H1 (cell line): ENCODE data around the gene DAB2IP. TPM values are rescaled to one million over a fixed set of nuclear protein-coding genes. Genes with fewer than 3 reads are reported as not detected.
A peak's percentile ranks its signal among the peaks of the same experiment; 100 is the strongest.

Experiments used
- CTCF ChIA-PET: fragments of 300-600 bp; sonication (Branson Sonifier 250); formaldehyde crosslinking; loops from one replicate; lab custom pipeline; 2021; ENCODE audit not compliant: partially characterized antibody; lab: Charles Lee
- POLR2A ChIA-PET: fragments of 300-600 bp; sonication (Branson Sonifier 250); formaldehyde crosslinking; loops from one replicate; lab custom pipeline; 2021; ENCODE audit warnings: inconsistent platforms; ENCODE audit not compliant: partially characterized antibody; lab: Charles Lee
- DNase-seq, 2 experiments: peaks; one replicate each; pipeline versions ENCODE4 v3.0.0 to v3.0.0-alpha.2; 2010 to 2022; ENCODE audit warnings: low spot score in 2 of 2, low read depth in 1 of 2, mixed read lengths in 1 of 2
- FAIRE-seq: peaks from 2 replicates; lab custom pipeline; 2011; peaks lifted over from hg19 to GRCh38; lab: Jason Lieb, UNC
- H2AFZ ChIP-seq: 2 replicates; pipeline ENCODE4 v1.8.1; 2012; ENCODE audit warnings: low read length, inconsistent platforms
- H2AK5ac ChIP-seq: 2 replicates; pipeline ENCODE4 v1.6.1; 2013; ENCODE audit warnings: low read depth, low read length
- H2BK120ac ChIP-seq: replicated peaks from 2 replicates; pipeline ENCODE3; 2013; ENCODE audit warnings: low read depth, low read length, inconsistent platforms
- H2BK12ac ChIP-seq: 2 replicates; pipeline ENCODE4 v1.6.1; 2013; ENCODE audit warnings: low read depth, low read length
- H2BK15ac ChIP-seq: 2 replicates; pipeline ENCODE4 v1.6.1; 2013; ENCODE audit warnings: low read length
- H2BK20ac ChIP-seq: 2 replicates; pipeline ENCODE4 v1.6.1; 2013; ENCODE audit warnings: low read length
- H2BK5ac ChIP-seq: 2 replicates; pipeline ENCODE4 v1.6.1; 2013; ENCODE audit warnings: low read depth, low read length
- H3K14ac ChIP-seq: 2 replicates; pipeline ENCODE4 v1.6.1; 2013; ENCODE audit warnings: inconsistent platforms; ENCODE audit not compliant: insufficient read length
- H3K18ac ChIP-seq: 2 replicates; pipeline ENCODE4 v1.6.1; 2013; ENCODE audit warnings: low read length; ENCODE audit errors: extremely low read depth
- H3K23ac ChIP-seq: 2 replicates; pipeline ENCODE4 v1.6.1; 2013; ENCODE audit warnings: inconsistent platforms; ENCODE audit not compliant: insufficient read length
- H3K23me2 ChIP-seq: 2 replicates; pipeline ENCODE4 v1.6.1; 2013; ENCODE audit warnings: low read depth, low read length
- H3K27ac ChIP-seq: 2 replicates; pipeline ENCODE4 v1.6.1; 2011; ENCODE audit warnings: low read depth, low read length, inconsistent platforms
- H3K27me3 ChIP-seq, 4 experiments: replicated peaks in 1 of 4; 1 replicate in 1 of 4; 2 replicates in 3 of 4; pipeline versions ENCODE4 v1.6.1 to v1.8.1; 2011 to 2013; ENCODE audit warnings: low read length in 3 of 4, mild to moderate bottlenecking in 3 of 4, inconsistent platforms in 2 of 4, mixed read lengths in 2 of 4, moderate library complexity in 1 of 4; ENCODE audit not compliant: control insufficient read depth in 3 of 4, insufficient read depth in 3 of 4; ENCODE audit errors: extremely low read depth in 1 of 4
- H3K36me3 ChIP-seq, 4 experiments: 2 replicates each; pipeline versions ENCODE4 v1.6.1 to v1.8.1; 2011 to 2013; ENCODE audit warnings: mild to moderate bottlenecking in 4 of 4, low read length in 3 of 4, moderate library complexity in 2 of 4, control low read depth in 1 of 4, inconsistent platforms in 1 of 4; ENCODE audit not compliant: insufficient read depth in 4 of 4, control insufficient read depth in 2 of 4
- H3K4ac ChIP-seq: replicated peaks from 2 replicates; pipeline ENCODE3; 2013; ENCODE audit warnings: low read length, low read depth, mixed read lengths, inconsistent platforms; ENCODE audit not compliant: insufficient read length
- H3K4me1 ChIP-seq, 4 experiments: replicated peaks in 1 of 4; 1 replicate in 1 of 4; 2 replicates in 3 of 4; pipeline versions ENCODE4 v1.6.1 to v1.8.1; 2011 to 2013; ENCODE audit warnings: low read length in 3 of 4, inconsistent platforms in 2 of 4, mixed read lengths in 1 of 4; ENCODE audit not compliant: insufficient read depth in 4 of 4, control insufficient read depth in 3 of 4
- H3K4me2 ChIP-seq, 2 experiments: 2 replicates each; pipeline versions ENCODE4 v1.6.1 to v1.8.1; 2011 to 2013; ENCODE audit warnings: low read depth in 2 of 2, low read length in 2 of 2, control low read depth in 1 of 2, inconsistent platforms in 1 of 2, mild to moderate bottlenecking in 1 of 2; ENCODE audit not compliant: insufficient read depth in 1 of 2
- H3K4me3 ChIP-seq, 4 experiments: fragments of 200-600, 300-600 bp in 1 of 4; sonication (generic), shearing (Covaris generic), sonication (Bioruptor Twin) in 1 of 4; 2 replicates each; pipeline versions ENCODE4 v1.5.1 to v1.8.1; 2011 to 2016; ENCODE audit warnings: low read length in 4 of 4, low read depth in 3 of 4, control low read depth in 2 of 4, inconsistent platforms in 2 of 4, mild to moderate bottlenecking in 2 of 4, mixed read lengths in 1 of 4, moderate library complexity in 1 of 4; ENCODE audit not compliant: insufficient read depth in 2 of 4; ENCODE audit errors: extremely low read depth in 1 of 4
- H3K56ac ChIP-seq: replicated peaks from 2 replicates; pipeline ENCODE3; 2013; ENCODE audit warnings: low read depth, mild to moderate bottlenecking, mixed read lengths, low read length, inconsistent platforms; ENCODE audit not compliant: insufficient read length
- H3K79me1 ChIP-seq: 2 replicates; pipeline ENCODE4 v1.6.1; 2013; ENCODE audit warnings: low read depth, low read length, control low read depth
- H3K79me2 ChIP-seq, 2 experiments: 2 replicates each; pipeline versions ENCODE4 v1.6.1 to v1.8.1; 2012 to 2013; ENCODE audit warnings: low read length in 2 of 2, mild to moderate bottlenecking in 2 of 2, inconsistent platforms in 1 of 2; ENCODE audit not compliant: insufficient read depth in 2 of 2, control insufficient read depth in 1 of 2
- H3K9ac ChIP-seq, 4 experiments: replicated peaks in 1 of 4; 1 replicate in 1 of 4; 2 replicates in 3 of 4; pipeline versions ENCODE4 v1.6.1 to v1.8.1; 2011 to 2013; ENCODE audit warnings: low read depth in 3 of 4, low read length in 3 of 4, control low read depth in 2 of 4, mild to moderate bottlenecking in 2 of 4, moderate library complexity in 2 of 4, inconsistent platforms in 1 of 4; ENCODE audit errors: extremely low read depth in 1 of 4
- H3K9me3 ChIP-seq, 2 experiments: 2 replicates each; pipeline versions ENCODE4 v1.6.1 to v1.8.1; 2012 to 2013; ENCODE audit warnings: mild to moderate bottlenecking in 2 of 2, moderate library complexity in 2 of 2, control low read depth in 1 of 2, inconsistent platforms in 1 of 2, low read depth in 1 of 2, low read length in 1 of 2, mixed read lengths in 1 of 2; ENCODE audit not compliant: insufficient read depth in 2 of 2
- H4K20me1 ChIP-seq, 2 experiments: replicated peaks in 1 of 2; 2 replicates each; pipeline versions ENCODE3 to v1.8.1; 2011 to 2013; ENCODE audit warnings: inconsistent platforms in 2 of 2, low read length in 2 of 2, mild to moderate bottlenecking in 1 of 2; ENCODE audit not compliant: insufficient read depth in 2 of 2, control insufficient read depth in 1 of 2
- H4K5ac ChIP-seq: 2 replicates; pipeline ENCODE4 v1.6.1; 2013; ENCODE audit warnings: low read length, low read depth, mixed read lengths, inconsistent platforms; ENCODE audit not compliant: insufficient read length
- H4K8ac ChIP-seq: 2 replicates; pipeline ENCODE4 v1.8.0; 2013; ENCODE audit warnings: mild to moderate bottlenecking, moderate library complexity, low read length, inconsistent platforms; ENCODE audit not compliant: insufficient read depth; ENCODE audit errors: extremely low read depth
- H4K91ac ChIP-seq: replicated peaks from 2 replicates; pipeline ENCODE3; 2013; ENCODE audit warnings: low read length, mixed read lengths, inconsistent platforms; ENCODE audit not compliant: insufficient read length
- CTCF ChIP-seq, 3 experiments: IDR thresholded peaks; 1 replicate in 2 of 3; 2 replicates in 1 of 3; pipeline versions ENCODE4 v1.5.1 to v1.6.1; 2011; ENCODE audit warnings: low read length in 3 of 3, mild to moderate bottlenecking in 3 of 3, inconsistent platforms in 2 of 3, low read depth in 1 of 3, moderate library complexity in 1 of 3; ENCODE audit not compliant: insufficient read depth in 1 of 3; ENCODE audit errors: control extremely low read depth in 1 of 3
- RAD21 ChIP-seq, 2 experiments: IDR thresholded peaks in 1 of 2; conservative IDR thresholded peaks in 1 of 2; 2 replicates each; pipeline ENCODE4 v1.6.1; 2011; ENCODE audit warnings: low read depth in 2 of 2, low read length in 2 of 2, improper control_type of control experiment in 1 of 2, inconsistent platforms in 1 of 2, mild to moderate bottlenecking in 1 of 2, moderate library complexity in 1 of 2
- SUZ12 ChIP-seq: fragments of 200-600 bp; sonication (generic); IDR thresholded peaks from 2 replicates; pipeline ENCODE4 v1.6.1; 2012; ENCODE audit warnings: mild to moderate bottlenecking, inconsistent platforms, low read length, moderate library complexity, mixed read lengths
- WGBS, 2 experiments: shearing (Covaris generic) in 1 of 2; methylation state at CpG; one replicate each; pipeline versions ENCODE4 v1.1.6 to v1.1.7; 2013 to 2015; ENCODE audit warnings: low lambda C conversion rate in 2 of 2, mixed read lengths in 2 of 2, inconsistent platforms in 1 of 2, low coverage in 1 of 2, missing lambda C conversion rate in 1 of 2; ENCODE audit not compliant: insufficient replicate concordance in 2 of 2, insufficient coverage in 1 of 2, insufficient read length in 1 of 2; ENCODE audit errors: extremely low coverage in 1 of 2, missing lambda C conversion rate in 1 of 2; 5-methylcytosine and 5-hydroxymethylcytosine counted together
- polyA plus RNA-seq, 7 experiments: library from polyadenylated mRNA; depleted of rRNA in 3 of 7; stranded (reverse) in 5 of 7; unstranded in 2 of 7; fragments of >200 nt in 5 of 7; fragments of 200-250 nt in 2 of 7; gene quantifications; 1 replicate in 5 of 7; 2 replicates in 1 of 7; 4 replicates in 1 of 7; pipeline versions ENCODE4 v1.2.1 to v1.2.3, GENCODE V29; 2011 to 2013; ENCODE audit warnings: missing spikeins in 2 of 7, mixed read lengths in 2 of 7
- total RNA-seq: library from RNA; stranded (reverse); fragmentation: NEBNext Ultra II Directional; extraction: Animal tissue kit (Norgen Biotek cat#: 25700); gene quantifications from 2 replicates; pipeline ENCODE4 v1.2.1, GENCODE V29; 2021

Gene DAB2IP
- total and polyA plus RNA-seq, 2 of the 8 experiments (the other 6 are each of a cell fraction or from before 2014, with no cell fraction given) = 19.7 to 39.5 TPM

GRCh38 chr9:121700165-121700831 lies 48.9 kb downstream of the DAB2IP start:
- Histone ChIP-seq H3K4ac (peak overlapping the region; percentile 32), H2BK120ac (no peak overlapping the region), H3K23ac (no peak overlapping the region), H4K20me1 (peaks cover 34 to 37% of the 10 kb centered on the region in 2 experiments), H2BK15ac (peak overlapping the region; percentile 88; the same call in 1 of the 2 replicates), H3K79me1 (peaks cover 18% of the 10 kb centered on the region), H3K18ac (no peak overlapping the region), H3K56ac (no peak overlapping the region), H2AK5ac (no peak overlapping the region), H3K4me3 (peak overlapping the region; percentile 54 to 66 (median 61); a peak in 7 of 8 replicates), H4K8ac (0 out of 2 replicates have a peak overlapping the region, but pooled peaks have one; percentile 12), H2AFZ (no peak overlapping the region), H3K36me3 (no peaks in the 10 kb centered on the region; a peak in 1 of 8 replicates), H3K27me3 (peaks cover 0 to 5% (median 0%) of the 10 kb centered on the region in 4 experiments; a peak in 4 of 7 replicates), H3K27ac (no peak overlapping the region), H3K79me2 (peaks cover 0 to 46% of the 10 kb centered on the region in 2 experiments; a peak in 3 of 4 replicates), H4K91ac (no peak overlapping the region), H3K14ac (no peak overlapping the region), H2BK5ac (0 out of 2 replicates have a peak overlapping the region, but pooled peaks have one; percentile 18), H3K4me1 (peaks cover 9 to 15% (median 12%) of the 10 kb centered on the region in 4 experiments), H2BK20ac (no peak overlapping the region), H4K5ac (no peak overlapping the region), H3K23me2 (peaks cover 9% of the 10 kb centered on the region; the same call in 1 of the 2 replicates), H2BK12ac (peak overlapping the region; percentile 88; the same call in 1 of the 2 replicates), H3K4me2 (peak overlapping the region; percentile 61 to 86), H3K9me3 (no peaks in the 10 kb centered on the region), H3K9ac (no peak overlapping the region)
- TF ChIP-seq CTCF (IDR thresholded peaks at IDR 0.05; ENCODE audit: control extremely low read depth in 1 of 3, insufficient read depth in 1 of 3, low read depth in 1 of 3, low read length in 3 of 3) (peak; percentile 47 to 84 (median 74)), SUZ12 (no peak), RAD21 (IDR thresholded peaks at IDR 0.05 in 1 of 2, conservative IDR thresholded peaks at IDR 0.05 in 1 of 2; ENCODE audit: low read depth in 2 of 2, low read length in 2 of 2) (peak; percentile 44 to 51)
- 51% methylated on average over 18 of the region's 21 CpGs; no CpG with 5 or more reads in 1 of the 2 experiments for WGBS, 2 experiments
- ChIA-PET POLR2A (interaction anchor here (1.1 to 1.7 kb wide), 3 partner anchors 21 to 27 kb away, joined by 3 read pairs; no protein-coding TSS in a partner anchor), CTCF (interaction anchor here (0.6 to 34.8 kb wide), 23 partner anchors 8 to 290 kb away, joined by 3 to 670 read pairs (median 4); no protein-coding TSS in a partner anchor)
- FAIRE-seq (no peak), DNase-seq (peak in 1 of 2 experiments; percentile 77)
